Hepatocyte (in vitro differentiated cells): Measurements from ENCODE around the gene GDPD5.

Experiments
- EZH2 ChIP-seq: fragments of 200-600 bp; sonication (generic); IDR thresholded peaks from 2 replicates; pipeline ENCODE4 v1.6.1; 2016; ENCODE audit warnings: antibody characterized with exemption, mild to moderate bottlenecking, borderline replicate concordance
- TF ChIP-seq, protein P1 (sequence below): fragments of 200-600 bp; sonication (generic); IDR thresholded peaks from 2 replicates; pipeline ENCODE4 v1.5.1; 2016; ENCODE audit warnings: antibody characterized with exemption, mild to moderate bottlenecking; ENCODE audit not compliant: poor library complexity

DNA sequence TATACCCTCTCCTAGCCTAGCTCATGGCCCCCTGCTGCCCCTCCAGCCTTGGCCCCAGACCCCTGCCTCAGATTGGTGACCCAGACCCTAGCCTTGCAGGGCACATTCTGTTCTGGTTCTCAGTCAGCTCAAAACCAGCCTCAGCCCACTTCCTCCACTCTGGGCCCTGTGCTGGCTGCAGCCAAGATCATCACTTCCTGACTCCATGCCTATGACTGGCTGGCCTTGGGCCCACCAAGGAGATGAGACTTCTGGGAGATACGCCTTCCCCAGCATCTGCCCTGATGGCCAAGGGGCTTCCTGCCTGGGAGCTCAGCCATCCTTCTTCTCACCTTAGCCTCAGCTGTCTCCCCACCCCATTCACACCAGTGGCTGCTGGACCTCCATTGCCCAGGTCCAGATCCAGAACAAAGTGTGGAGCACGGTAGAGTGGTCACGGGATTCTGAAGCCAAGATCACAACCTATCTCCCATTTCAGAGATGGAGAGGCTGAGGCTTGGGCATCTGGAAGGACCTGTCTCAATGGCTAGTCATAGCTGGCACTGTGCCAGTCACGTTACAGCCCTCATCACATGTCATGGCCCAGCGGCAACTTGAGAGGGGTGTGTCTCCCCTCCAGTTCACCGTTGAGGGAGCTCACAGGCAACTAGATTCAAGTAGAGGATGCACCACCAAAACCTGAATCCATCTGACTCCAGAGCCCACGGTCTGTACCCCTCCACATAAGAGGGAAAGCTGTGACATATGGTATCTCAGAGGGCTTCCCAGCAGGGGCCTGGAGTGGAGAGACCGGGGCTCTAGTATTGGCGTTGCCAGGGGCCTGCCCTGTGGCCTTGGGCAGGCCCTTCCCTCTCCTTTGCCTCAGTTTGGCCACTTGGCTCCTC lies 49.7 kb downstream of the GDPD5 start:
- no peak for TF ChIP-seq EZH2
- TF ChIP-seq, protein P1, sequence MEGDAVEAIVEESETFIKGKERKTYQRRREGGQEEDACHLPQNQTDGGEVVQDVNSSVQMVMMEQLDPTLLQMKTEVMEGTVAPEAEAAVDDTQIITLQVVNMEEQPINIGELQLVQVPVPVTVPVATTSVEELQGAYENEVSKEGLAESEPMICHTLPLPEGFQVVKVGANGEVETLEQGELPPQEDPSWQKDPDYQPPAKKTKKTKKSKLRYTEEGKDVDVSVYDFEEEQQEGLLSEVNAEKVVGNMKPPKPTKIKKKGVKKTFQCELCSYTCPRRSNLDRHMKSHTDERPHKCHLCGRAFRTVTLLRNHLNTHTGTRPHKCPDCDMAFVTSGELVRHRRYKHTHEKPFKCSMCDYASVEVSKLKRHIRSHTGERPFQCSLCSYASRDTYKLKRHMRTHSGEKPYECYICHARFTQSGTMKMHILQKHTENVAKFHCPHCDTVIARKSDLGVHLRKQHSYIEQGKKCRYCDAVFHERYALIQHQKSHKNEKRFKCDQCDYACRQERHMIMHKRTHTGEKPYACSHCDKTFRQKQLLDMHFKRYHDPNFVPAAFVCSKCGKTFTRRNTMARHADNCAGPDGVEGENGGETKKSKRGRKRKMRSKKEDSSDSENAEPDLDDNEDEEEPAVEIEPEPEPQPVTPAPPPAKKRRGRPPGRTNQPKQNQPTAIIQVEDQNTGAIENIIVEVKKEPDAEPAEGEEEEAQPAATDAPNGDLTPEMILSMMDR: no peak
